ENCODE data around the gene CLEC10A.

- TF ChIP-seq CTCF (IDR thresholded peaks at IDR 0.05): no peak
- TF ChIP-seq POLR2A (IDR thresholded peaks at IDR 0.05): no peak
These were observed 43.8 kb upstream of the CLEC10A start for GRCh38 chr17:7123844-7124243.
